Keratinocyte (primary cell): ENCODE results near the gene MAEA.

ENCODE experiments used
- CTCF ChIP-seq, 3 experiments: IDR thresholded peaks in 1 of 3; conservative IDR thresholded peaks in 1 of 3; optimal IDR thresholded peaks in 1 of 3; 2 replicates in 2 of 3; 3 replicates in 1 of 3; pipeline versions ENCODE3 to v1.5.1; 2011; ENCODE audit warnings: low read length in 3 of 3, mild to moderate bottlenecking in 3 of 3, moderate library complexity in 2 of 3, control low read depth in 1 of 3, inconsistent platforms in 1 of 3; ENCODE audit not compliant: insufficient read depth in 2 of 3; ENCODE audit errors: extremely low read depth in 1 of 3
- EZH2 ChIP-seq: IDR thresholded peaks from one replicate; pipeline ENCODE4 v1.6.1; 2012; ENCODE audit warnings: inconsistent platforms, mild to moderate bottlenecking, low read length, moderate library complexity

- TF ChIP-seq EZH2, result no peak
- TF ChIP-seq CTCF (optimal IDR thresholded peaks at IDR 0.05 in 1 of 3, IDR thresholded peaks at IDR 0.05 in 1 of 3, conservative IDR thresholded peaks at IDR 0.05 in 1 of 3; ENCODE audit: extremely low read depth in 1 of 3, insufficient read depth in 2 of 3, low read length in 3 of 3), result no peak
Observed at GRCh38 chr4:1297456-1298325, 8.0 kb downstream of the MAEA start.
